AG09319 (cell line): Measurements from ENCODE around the gene ERGIC2.

ENCODE experiments used
- DNase-seq: peaks from one replicate; pipeline ENCODE4 v3.0.0-alpha.2; 2010; ENCODE audit warnings: low read depth; ENCODE audit errors: extremely low read depth
- CTCF ChIP-seq: IDR thresholded peaks from 2 replicates; pipeline ENCODE4 v1.5.1; 2011; ENCODE audit warnings: low read depth, mild to moderate bottlenecking, inconsistent platforms, low read length, moderate library complexity

The ERGIC2 gene

GRCh38 chr12:29416748-29417147 lies 35.8 kb upstream of the ERGIC2 start:
- TF ChIP-seq CTCF: no peak
- DNase-seq: no peak

DNA sequence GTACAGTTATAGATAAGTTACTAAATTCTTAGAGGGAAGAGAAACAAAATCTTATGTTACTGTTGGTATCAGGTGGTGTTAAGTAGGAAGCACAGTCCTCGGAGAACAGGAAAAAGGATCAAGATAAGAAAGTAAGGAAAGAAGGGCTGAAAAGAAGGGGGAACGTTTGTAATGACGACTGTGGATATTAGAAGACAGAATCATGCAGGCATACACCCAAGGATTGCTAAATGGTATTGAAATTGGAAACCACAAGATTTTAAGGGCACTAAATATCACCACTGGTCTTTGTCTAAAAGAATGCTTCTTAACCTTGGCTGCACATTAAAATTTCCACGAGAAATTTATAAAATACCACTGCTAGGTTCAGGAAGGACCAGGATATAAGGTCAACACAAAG lies 34.1 kb upstream of the ERGIC2 start:
- DNase-seq: no peak
- TF ChIP-seq CTCF: no peak

GRCh38 chr12:29414368-29414767 lies 33.4 kb upstream of the ERGIC2 start:
- DNase-seq: peak; percentile 31
- TF ChIP-seq CTCF: no peak

DNA sequence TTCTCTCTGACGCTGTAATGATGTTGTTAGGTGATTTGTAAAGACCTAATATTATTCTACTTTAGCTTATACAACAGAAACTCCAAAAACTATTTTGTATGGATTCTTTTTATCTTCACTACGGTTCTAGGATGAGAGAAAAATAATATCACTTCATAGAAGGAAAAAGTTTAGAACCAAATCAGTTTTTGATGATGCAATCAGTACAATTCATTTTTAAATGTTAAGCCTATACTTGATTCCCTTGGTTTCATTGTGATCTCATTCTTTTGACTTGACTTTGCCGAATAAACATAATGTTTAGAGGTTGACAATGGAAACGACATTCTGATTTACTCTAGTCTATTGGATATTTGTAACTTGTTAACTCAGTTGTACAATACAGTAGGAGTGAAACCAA lies 24.6 kb upstream of the ERGIC2 start:
- TF ChIP-seq CTCF: no peak
- no peak for DNase-seq

DNA sequence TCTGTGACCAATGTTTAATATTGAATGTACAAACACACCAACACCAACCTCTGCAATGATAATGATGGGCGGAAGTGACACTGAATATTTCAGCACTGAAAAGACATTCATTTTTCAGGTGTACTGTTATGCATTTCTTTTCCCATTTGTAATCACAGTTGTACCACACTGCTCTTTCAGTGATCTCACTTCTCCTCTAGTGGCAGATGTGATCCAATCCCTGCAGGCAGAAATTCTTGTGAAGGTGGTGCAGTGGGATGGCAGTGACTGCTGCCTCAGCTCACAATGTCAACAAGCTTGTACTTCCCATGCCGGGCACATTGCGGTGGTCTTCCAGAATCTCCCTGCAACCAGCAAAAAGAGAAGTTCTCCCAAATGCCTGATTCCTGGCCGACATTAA lies 23.0 kb upstream of the ERGIC2 start:
- TF ChIP-seq CTCF: no peak
- no peak for DNase-seq

GRCh38 chr12:29402437-29402836 lies 21.5 kb upstream of the ERGIC2 start:
- DNase-seq: no peak
- no peak for TF ChIP-seq CTCF

GRCh38 chr12:29398495-29398894 lies 17.5 kb upstream of the ERGIC2 start:
- no peak for DNase-seq
- no peak for TF ChIP-seq CTCF
